ENCODE data around the gene SNX5.

DNA sequence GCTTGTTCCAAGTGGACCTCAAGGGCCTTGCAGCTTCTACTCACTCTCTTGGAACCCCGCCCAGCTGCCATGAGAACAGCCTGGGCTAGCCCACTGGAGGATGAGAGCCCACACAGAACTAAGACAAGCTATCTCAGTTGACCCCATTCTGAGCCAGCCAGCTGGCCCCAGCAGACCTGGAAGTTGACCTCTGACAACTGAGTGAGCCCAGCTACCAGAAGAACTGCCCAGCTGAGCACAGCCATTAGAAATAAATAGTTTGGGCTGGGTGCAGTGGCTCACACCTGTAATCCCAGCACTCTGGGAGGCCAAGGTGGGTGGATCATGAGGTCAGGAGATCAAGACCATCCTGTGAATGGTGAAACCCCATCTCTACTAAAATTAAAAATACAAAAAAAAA, 37.1 kb downstream of the SNX5 start:
- TF ChIP-seq, protein P1, sequence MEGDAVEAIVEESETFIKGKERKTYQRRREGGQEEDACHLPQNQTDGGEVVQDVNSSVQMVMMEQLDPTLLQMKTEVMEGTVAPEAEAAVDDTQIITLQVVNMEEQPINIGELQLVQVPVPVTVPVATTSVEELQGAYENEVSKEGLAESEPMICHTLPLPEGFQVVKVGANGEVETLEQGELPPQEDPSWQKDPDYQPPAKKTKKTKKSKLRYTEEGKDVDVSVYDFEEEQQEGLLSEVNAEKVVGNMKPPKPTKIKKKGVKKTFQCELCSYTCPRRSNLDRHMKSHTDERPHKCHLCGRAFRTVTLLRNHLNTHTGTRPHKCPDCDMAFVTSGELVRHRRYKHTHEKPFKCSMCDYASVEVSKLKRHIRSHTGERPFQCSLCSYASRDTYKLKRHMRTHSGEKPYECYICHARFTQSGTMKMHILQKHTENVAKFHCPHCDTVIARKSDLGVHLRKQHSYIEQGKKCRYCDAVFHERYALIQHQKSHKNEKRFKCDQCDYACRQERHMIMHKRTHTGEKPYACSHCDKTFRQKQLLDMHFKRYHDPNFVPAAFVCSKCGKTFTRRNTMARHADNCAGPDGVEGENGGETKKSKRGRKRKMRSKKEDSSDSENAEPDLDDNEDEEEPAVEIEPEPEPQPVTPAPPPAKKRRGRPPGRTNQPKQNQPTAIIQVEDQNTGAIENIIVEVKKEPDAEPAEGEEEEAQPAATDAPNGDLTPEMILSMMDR (IDR thresholded peaks at IDR 0.05), result no peak
- TF ChIP-seq EP300 (IDR thresholded peaks at IDR 0.05), result no peak
- TF ChIP-seq POLR2A (IDR thresholded peaks at IDR 0.05), result no peak

All from suprapubic skin (tissue), 3 donors.